HG02943 (cell line): ENCODE results near the gene C2orf81.

Experiments used
- ATAC-seq: cut with Tn5 transposase; IDR thresholded peaks from one replicate; pipeline ENCODE4 v1.9.1; 2021; ENCODE audit warnings: mild to moderate bottlenecking, low read depth, moderate library complexity; ENCODE audit not compliant: unreplicated experiment

Gene C2orf81

GRCh38 chr2:74364533-74365505 is 56.6 kb downstream of the C2orf81 start:
- no peak for ATAC-seq
